H7 (cell line): ENCODE data around the gene SIX1. TPM values are rescaled to one million over a fixed set of nuclear protein-coding genes. Genes with fewer than 3 reads are reported as not detected.
A peak's percentile ranks its signal among the peaks of the same experiment; 100 is the strongest.

ENCODE experiments used
- DNase-seq: peaks from one replicate; pipeline ENCODE4 v3.0.0; 2012
- H3K27me3 ChIP-seq: 2 replicates; pipeline ENCODE4 v1.6.0; 2011; ENCODE audit warnings: mild to moderate bottlenecking, low read length; ENCODE audit not compliant: control insufficient read depth, insufficient read depth
- H3K36me3 ChIP-seq: replicated peaks from 2 replicates; pipeline ENCODE4 v1.5.1; 2011; ENCODE audit warnings: low read length; ENCODE audit not compliant: control insufficient read depth, insufficient read depth
- H3K4me3 ChIP-seq: 2 replicates; pipeline ENCODE4 v1.5.1; 2011; ENCODE audit warnings: low read depth, mild to moderate bottlenecking, control low read depth, low read length, moderate library complexity; ENCODE audit not compliant: insufficient read depth
- total RNA-seq: library from RNA; depleted of rRNA; stranded (reverse); fragments of >200 nt; shearing (Covaris generic); gene quantifications from 2 replicates; pipeline ENCODE4 v1.2.3, GENCODE V29; 2014

The SIX1 gene
- total RNA-seq, 1 experiment from 2014 or later = not detected

DNA sequence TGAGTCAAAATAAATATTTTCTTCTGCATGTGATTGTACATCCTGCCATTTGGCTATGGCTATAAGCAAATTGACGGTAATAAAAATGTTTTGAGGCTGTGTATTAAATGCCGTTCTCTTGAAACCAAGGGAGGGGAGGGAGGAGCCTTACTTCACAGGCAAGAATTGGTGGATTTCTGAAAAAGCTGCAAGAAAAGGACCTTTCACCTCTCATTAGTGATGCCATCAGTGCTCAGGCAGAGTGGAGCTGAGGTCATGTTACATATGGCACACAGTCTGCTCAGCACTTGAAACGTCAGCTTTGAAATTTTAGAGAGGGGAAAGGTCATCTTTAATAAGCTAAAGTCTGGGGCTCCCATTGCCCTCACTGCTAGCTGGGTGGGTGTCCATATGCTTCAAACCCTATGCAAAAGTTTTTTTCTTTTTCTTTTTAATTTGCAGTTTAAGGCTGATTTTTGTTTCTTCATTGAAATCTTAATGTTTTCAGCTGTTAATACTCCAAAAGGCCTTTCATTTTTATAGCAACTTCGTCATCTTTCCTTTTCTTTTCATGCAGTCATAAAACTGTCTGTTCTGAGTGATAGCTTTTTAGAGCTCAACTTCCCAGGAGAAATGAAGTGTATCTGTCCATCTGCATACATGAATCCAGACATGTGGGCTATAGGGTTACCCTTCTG, 9.8 kb upstream of the SIX1 start:
- peaks cover 57% of the 10 kb centered on the region for H3K27me3 ChIP-seq
- no peak for DNase-seq
- H3K4me3 ChIP-seq = no peak overlapping the region
- H3K36me3 ChIP-seq = no peaks in the 10 kb centered on the region

DNA sequence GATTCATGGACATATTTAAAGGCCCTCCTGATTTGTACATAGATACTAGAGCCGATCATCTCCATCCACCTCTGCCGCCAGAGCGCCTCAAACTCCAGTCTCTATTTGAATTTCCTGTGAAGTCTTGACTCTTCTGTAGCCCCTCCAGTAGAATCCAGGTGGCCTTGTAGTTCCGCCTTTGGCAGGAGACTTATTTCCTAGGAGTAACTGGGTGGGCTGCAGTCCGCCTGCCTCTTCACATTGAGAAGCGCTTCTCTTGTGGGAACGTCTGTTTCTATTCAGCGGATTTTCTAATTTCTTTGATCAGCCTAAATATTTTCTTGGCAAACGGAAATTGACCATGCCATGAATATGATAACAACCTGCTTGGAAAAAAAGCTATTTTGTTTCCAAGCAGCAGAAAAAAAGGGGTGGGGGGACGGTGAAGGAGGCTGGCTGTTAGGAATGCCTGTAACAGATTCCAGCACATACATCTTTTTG, 9.0 kb upstream of the SIX1 start:
- Histone ChIP-seq H3K36me3 (no peaks in the 10 kb centered on the region), H3K27me3 (peaks cover 65% of the 10 kb centered on the region), H3K4me3 (peak overlapping the region; percentile 70)
- peak; percentile 42 for DNase-seq

DNA sequence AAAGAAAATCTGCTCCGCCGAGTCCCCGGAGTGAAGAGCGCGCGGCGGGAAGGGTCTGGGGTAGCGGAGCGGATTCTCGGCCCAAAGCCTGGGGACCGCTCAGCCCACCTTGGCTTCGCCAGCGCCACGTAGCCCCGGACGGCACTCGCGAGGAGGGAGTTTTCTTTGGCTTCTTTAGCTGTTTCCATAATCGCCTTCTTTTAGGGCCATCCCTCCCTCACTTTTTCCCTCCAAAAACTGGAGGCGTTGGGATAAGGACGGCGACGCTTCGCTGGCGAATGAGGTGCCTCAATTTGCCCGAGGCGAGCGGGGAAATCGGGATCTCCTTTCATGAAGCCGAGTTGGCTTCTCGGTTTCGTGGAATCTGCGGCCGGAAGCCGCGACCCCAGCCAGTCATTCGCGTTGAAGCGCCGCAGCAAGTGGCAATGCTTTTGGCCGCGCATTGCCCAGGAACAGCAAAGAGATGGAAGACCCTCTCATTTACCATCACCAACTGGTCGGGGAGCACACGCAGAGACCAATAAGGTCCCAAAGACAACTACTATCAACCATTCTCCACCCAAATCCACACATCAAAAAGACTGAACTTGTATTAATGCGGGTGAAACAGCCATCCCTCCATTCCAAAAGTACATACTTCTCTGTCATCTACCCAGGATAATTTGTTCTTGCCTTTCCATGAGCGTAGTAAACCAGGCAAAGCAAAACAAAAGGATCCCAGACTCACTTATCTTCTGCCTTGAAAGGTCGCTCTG, 8.4 kb upstream of the SIX1 start:
- DNase-seq = no peak
- H3K36me3 ChIP-seq = no peaks in the 10 kb centered on the region
- peaks cover 71% of the 10 kb centered on the region for H3K27me3 ChIP-seq
- peak overlapping the region; percentile 70 for H3K4me3 ChIP-seq

DNA sequence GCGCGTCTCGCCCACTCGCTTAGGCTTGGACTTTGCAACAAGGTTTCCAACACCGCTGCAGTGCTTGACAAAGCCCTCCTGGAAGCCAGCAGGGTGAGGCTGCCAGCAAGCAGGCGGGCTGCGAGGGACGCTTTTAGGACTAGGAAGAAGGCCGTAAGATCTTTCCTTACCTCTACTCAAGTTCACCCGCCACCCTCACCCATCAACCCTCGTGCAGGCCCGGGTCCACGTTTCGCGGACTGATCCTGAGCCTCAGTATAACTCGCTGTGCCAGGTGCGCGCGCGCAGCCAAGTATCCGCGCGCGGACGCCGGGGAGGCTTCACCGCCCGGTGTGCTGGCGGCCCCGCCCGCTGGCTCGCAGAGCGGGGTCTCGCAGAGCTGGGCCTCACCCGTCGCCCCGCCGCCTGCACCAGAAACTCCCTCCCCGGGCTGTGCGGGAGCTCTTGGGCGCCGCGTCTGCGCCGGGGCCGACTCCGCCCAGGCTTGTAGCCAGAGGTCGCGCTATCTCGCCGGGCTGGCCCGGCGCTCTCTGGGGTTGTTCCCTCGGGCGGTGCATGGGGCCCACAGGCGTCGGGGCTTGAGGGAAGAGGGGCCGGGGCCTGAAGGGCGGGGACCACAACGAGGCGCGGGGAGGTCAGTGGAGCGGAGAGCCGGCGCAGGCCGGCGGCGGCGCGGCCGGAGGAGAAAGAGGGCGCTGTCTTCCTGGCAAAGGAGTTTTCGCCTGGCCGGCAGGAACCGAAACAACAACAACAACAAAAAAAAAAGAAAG, 7.6 kb upstream of the SIX1 start:
- Histone ChIP-seq H3K36me3 (no peaks in the 10 kb centered on the region), H3K27me3 (peaks cover 79% of the 10 kb centered on the region), H3K4me3 (peak overlapping the region; percentile 70)
- DNase-seq = peak; percentile 90

DNA sequence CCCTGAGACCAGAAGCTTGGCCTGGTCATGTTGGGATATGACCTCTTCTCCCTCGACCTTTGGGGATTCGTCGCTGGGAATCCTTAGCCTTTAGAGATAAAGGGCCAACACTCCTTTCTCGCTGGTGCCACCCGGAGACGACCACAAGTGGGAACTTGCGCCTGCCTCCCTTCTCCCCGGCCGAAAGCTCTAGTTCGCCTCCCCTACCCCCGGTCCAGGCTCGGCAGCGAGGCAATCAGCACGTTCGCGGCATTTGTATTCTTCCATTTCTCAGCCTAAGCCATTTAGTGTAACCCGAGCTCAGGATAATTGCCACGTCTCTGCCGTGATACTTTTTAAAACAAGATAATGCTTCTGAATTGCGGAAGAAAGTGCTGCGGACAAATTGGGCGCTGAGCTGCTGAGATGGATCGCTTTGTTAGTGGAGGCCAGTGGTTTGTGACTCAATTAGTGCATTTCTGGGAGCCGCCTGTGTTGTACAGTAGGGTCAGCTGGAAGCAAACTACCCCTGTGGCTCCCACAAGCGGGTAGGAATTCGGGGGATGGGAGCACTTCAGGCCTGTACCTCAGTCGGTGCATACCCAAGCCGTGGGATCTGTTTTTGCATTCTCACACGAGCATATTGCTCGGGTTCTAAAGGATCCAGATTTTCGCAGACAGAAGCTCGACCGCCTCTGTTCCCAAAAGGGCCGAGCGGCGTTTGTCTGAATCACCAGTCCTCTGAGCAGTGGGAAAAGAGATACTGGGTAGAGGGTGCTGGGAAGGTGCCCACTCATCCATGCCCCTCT, 6.8 kb upstream of the SIX1 start:
- Histone ChIP-seq H3K4me3 (peak overlapping the region; percentile 70), H3K27me3 (peaks cover 87% of the 10 kb centered on the region), H3K36me3 (no peaks in the 10 kb centered on the region)
- DNase-seq = peak; percentile 73

DNA sequence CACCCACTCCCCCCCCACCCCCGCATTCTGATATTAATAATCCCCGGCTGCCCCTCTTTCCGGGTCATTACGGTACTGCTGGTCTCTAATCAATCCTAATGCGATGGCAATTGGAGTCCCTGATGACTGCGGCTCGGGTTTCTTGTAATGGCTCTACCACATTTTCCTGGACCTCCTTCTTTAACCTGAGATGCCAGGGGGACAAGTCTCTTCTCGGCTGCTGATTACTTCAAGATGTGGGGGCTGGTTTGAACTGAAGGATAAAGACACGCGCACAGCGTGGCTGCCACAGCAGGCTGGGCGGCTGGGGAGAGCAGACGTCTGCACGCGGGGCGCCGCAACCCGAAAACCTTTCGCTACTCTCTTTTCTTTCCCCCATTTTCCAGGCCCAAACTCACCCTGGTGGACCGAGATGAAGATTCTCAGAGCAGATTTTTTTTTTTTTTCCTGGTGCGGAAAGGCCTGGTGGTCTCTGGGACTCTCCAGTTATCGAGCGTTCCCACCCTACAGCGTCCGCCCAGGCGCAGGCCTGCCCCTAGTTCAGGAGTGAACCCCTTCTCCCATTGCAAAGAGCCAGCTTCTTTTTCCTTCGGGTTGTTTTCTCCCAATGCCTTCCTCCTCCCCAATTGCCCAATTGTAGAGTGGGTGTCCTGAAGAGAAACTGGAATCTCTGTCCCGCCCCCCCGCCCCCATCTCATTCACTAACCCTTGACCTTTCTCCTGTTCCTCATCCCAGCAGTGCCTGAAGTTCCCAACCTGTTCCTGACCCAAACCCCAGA, 6.0 kb upstream of the SIX1 start:
- Histone ChIP-seq H3K27me3 (peaks cover 95% of the 10 kb centered on the region), H3K4me3 (peak overlapping the region; percentile 70), H3K36me3 (no peaks in the 10 kb centered on the region)
- DNase-seq = peak; percentile 72

DNA sequence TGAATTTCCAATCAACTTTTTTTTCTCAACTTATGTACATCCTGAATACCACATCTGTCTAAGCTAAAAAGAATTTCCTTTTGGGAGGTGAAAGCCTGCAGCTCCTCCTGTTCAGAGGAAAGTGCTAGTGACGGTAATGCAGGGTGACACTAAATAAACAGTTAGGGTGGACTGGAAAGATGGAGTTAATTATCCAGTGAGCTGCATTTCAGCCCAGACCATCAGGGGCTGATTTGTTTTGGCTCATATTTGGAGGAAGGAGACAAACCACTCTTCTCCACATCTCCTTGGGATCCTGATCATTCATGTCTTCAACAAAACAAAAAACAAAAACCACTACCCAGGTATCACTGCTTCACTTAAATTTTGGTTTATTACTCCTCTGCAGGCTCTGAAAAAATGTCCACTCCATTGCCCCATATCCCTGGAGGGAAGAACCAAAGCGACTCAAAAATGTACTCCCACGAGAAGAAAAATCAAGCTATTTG, 5.1 kb upstream of the SIX1 start:
- DNase-seq = no peak
- Histone ChIP-seq H3K27me3 (peaks cover 99% of the 10 kb centered on the region), H3K4me3 (no peak overlapping the region), H3K36me3 (no peaks in the 10 kb centered on the region)

DNA sequence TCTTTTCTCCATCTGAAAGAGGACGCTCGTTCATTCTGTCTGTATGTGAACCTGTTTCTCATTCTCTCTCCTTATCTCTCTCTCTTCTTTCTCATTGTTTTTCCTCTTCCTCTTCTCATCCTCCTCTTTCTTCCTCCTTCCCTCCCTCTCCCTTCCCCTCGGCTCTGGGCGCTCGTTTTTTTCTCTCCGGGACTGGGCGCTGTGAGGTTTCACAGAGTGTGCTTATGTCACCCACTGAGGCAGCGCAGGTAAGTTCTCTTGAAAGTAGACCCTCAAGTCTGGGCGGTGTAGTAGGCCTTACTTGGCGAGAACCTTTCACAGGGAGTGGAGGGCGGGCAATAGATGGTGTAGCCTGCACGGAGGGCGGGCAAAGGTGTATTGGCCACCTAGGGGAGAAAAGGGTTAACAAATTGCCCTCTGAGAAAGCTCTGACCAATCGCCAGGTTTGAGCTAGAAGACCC, 4.5 kb upstream of the SIX1 start:
- Histone ChIP-seq H3K4me3 (peak overlapping the region; percentile 12; the same call in 1 of the 2 replicates), H3K27me3 (peaks cover 99% of the 10 kb centered on the region), H3K36me3 (no peaks in the 10 kb centered on the region)
- peak; percentile 67 for DNase-seq

DNA sequence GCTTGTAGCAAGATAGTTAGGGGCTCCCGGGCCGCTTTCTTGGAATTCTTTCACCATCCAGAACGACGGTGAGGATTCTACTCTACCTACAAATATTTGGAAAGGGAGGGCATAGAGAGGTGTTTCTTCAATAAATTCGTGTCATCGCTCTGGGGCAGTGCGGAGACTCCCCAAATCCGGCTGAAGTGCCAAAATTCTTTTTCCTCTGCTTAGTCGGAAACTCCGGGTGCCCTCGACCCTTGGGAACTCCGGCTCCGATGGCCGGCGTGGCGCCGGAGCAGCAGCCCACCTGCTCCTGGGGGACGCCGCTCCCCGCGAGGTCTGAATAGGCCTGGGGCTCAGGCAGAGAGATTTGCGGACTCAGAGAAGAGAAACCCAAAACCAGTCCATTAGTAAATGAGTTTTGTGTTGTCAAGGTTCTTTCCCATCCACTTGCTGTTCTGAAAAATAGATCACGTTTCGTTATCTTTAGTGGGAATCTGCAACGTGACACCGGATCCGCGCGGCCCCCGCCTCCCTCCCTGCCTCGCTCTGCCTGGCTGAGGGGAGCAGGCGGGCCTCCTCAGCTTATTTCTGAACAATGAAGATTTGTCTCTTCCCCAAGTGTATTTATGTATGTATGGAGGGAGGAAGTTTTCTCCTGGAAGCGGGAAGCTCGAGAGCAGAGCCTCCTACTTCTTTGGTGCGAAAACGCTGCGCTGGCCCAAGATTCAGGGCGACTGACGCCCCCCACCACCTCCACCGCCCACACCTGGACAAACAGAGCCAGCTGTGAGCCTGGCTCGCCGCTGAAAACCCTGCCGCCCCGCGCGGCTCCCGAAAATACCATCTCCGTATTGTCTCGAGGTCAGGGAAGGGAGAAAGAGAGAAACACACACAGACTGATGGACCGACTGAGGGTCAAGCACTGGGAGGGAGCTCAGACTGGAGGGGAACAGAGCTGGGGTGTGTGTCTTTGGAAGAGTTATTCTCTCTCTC, 3.7 kb upstream of the SIX1 start:
- DNase-seq = peak; percentile 74
- H3K4me3 ChIP-seq = no peak overlapping the region; the same call in 1 of the 2 replicates
- peaks cover 99% of the 10 kb centered on the region for H3K27me3 ChIP-seq
- no peaks in the 10 kb centered on the region for H3K36me3 ChIP-seq

DNA sequence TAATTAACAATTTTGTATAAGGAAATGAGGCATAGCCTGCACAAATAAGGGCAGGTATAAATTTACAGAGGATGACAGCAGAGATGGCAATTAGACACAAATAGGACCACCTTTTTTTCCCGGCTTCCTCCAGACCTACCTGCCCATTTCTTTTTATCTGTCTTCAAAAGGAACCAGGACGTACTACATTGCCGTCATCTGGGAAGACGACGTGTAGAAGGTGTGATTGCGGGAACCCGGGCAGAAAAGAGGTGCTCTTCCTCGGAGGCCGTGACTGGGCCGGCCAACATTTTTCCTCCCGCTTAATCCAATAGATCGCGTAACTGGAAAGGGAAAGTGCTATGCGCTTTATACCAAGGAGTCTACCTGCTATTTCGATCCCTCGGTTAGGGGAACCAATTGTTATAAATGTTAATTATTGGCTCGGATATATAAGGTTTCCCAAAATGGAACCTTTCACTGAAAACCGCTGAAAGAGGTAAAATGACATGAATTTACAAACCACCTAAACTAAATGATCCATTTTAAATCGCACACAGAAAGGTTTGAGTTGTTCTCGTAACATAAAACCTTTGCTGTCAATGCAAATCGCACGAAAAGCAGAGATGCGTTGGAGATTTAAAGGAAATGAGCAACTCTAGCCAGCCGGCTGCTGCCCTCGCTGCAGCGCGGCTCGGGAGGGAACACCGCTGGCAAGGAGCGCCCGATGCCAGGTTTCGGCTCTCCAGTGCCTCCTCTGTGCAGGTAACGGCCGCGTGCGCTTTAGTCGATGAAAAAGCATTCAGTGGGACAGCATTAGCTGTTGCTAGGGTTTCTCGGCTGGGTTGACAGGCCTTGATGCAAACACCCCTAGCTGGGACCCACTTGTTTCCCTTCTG, 2.8 kb upstream of the SIX1 start:
- no peaks in the 10 kb centered on the region for H3K36me3 ChIP-seq
- H3K27me3 ChIP-seq = peaks cover 99% of the 10 kb centered on the region
- no peak overlapping the region for H3K4me3 ChIP-seq
- peak; percentile 71 for DNase-seq

DNA sequence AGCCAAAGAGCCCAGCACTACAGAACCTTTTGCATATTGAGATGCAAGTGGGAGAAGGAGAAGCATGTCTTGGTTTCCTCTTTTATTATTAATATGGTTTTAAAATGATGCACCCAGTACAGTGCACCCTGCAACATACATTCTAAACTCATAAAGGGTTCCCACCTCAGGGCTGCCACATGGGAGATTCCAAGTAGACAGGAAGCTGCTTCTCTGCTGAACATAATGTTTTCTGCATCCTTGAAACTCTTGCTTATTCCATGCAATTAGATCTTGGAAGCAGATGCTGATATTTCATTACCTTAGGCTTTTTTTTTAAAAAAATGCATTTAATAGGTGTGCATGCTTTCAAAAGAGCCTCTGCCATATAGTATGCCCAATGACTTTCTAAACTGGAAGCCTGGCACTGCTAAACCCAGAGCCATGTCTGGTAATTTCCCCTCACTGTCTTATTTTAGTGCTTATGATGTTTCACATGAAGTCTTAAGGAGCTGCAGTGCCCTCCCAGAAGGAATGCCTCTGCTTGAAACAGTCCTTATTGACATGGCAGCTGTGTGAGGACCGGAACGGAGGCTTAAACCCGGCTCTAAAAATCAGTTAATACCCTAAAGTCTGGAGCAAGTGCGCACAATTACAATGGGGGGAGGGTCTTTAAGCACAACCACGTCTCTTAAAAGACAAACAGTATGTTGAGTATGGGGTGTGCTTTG, 2.0 kb upstream of the SIX1 start:
- Histone ChIP-seq H3K4me3 (no peak overlapping the region), H3K36me3 (no peaks in the 10 kb centered on the region), H3K27me3 (peaks cover 99% of the 10 kb centered on the region)
- DNase-seq = peak; percentile 31
